ENCODE data around the gene LCE3A. TPM values are rescaled to one million over a fixed set of nuclear protein-coding genes. Genes with fewer than 3 reads are reported as not detected.
"Not testable (repeated sequence)": the region's sequence is repeated elsewhere in the genome, so short reads cannot be mapped to it uniquely, and the experiment has no call there.

The LCE3A gene
- total RNA-seq, 1 experiment from 2014 or later: not detected

- no peak for DNase-seq
- Histone ChIP-seq H3K36me3 (no peaks in the 10 kb centered on the region), H3K4me1 (no peaks in the 10 kb centered on the region), H3K27ac (no peak within 1 kb of the TSS), H3K4me3 (no peak within 1 kb of the TSS), H3K27me3 (no peaks in the 10 kb centered on the region), H3K9me3 (replicated peaks) (no peaks in the 10 kb centered on the region)
These were observed 9.4 kb downstream of the LCE3A start, which contains the start of gene LCE3B for GRCh38 chr1:152613511-152613910. TSS of gene LCE3B (plus strand) at chr1:152613811. CDS start at chr1:152613811, 0 bp downstream.

GRCh38 chr1:152599934-152600333 lies 23.0 kb downstream of the LCE3A start, which contains the start of gene LCE3C:
TSS of gene LCE3C (plus strand) at chr1:152600234. CDS start at chr1:152600732, 498 bp downstream.
- no peak within 1 kb of the TSS for H3K4me3 ChIP-seq
- H3K36me3 ChIP-seq: no peaks in the 10 kb centered on the region
- no peaks in the 10 kb centered on the region for H3K9me3 ChIP-seq (replicated peaks)
- H3K27me3 ChIP-seq: no peaks in the 10 kb centered on the region
- DNase-seq: no peak
- H3K4me1 ChIP-seq: no peaks in the 10 kb centered on the region
- H3K27ac ChIP-seq: no peak within 1 kb of the TSS

GRCh38 chr1:152596986-152597385 lies 25.9 kb downstream of the LCE3A start:
- H3K4me3 ChIP-seq: no peak overlapping the region
- DNase-seq: no peak
- H3K27me3 ChIP-seq: no peaks in the 10 kb centered on the region
- H3K9me3 ChIP-seq (replicated peaks): no peaks in the 10 kb centered on the region
- H3K36me3 ChIP-seq: no peaks in the 10 kb centered on the region
- H3K4me1 ChIP-seq: no peaks in the 10 kb centered on the region
- H3K27ac ChIP-seq: no peak overlapping the region

GRCh38 chr1:152585586-152585985 lies 37.3 kb downstream of the LCE3A start:
- Histone ChIP-seq H3K27ac (no peak overlapping the region), H3K9me3 (replicated peaks) (no peaks in the 10 kb centered on the region)

GRCh38 chr1:152582647-152583046 lies 40.3 kb downstream of the LCE3A start:
- no peak for DNase-seq
- no peaks in the 10 kb centered on the region for H3K9me3 ChIP-seq (replicated peaks)
- no peaks in the 10 kb centered on the region for H3K4me1 ChIP-seq
- no peak overlapping the region for H3K4me3 ChIP-seq
- no peaks in the 10 kb centered on the region for H3K27me3 ChIP-seq
- H3K36me3 ChIP-seq: no peaks in the 10 kb centered on the region
- H3K27ac ChIP-seq: no peak overlapping the region

More at GRCh38 chr1:152585586-152585985, 37.3 kb downstream of the LCE3A start:
- Histone ChIP-seq H3K4me1 (no peaks in the 10 kb centered on the region), H3K4me3 (no peak overlapping the region), H3K36me3 (no peaks in the 10 kb centered on the region), H3K27me3 (no peaks in the 10 kb centered on the region)
- DNase-seq: no peak

- no peaks in the 10 kb centered on the region for H3K27me3 ChIP-seq
- DNase-seq: no peak
- no peaks in the 10 kb centered on the region for H3K4me1 ChIP-seq
- no peak within 1 kb of the TSS for H3K27ac ChIP-seq
- no peaks in the 10 kb centered on the region for H3K9me3 ChIP-seq (replicated peaks)
- H3K36me3 ChIP-seq: no peaks in the 10 kb centered on the region
- no peak within 1 kb of the TSS for H3K4me3 ChIP-seq
These were observed 42.5 kb downstream of the LCE3A start, which contains the start of gene LCE3D for GRCh38 chr1:152580433-152580832. TSS of gene LCE3D (minus strand) at chr1:152580516. CDS start at chr1:152579936, 580 bp downstream.

- not testable (repeated sequence) for H3K27ac ChIP-seq; DNase-seq; H3K9me3 ChIP-seq (replicated peaks); H3K4me1 ChIP-seq; H3K27me3 ChIP-seq; H3K36me3 ChIP-seq; H3K4me3 ChIP-seq
These were observed 43.4 kb downstream of the LCE3A start for GRCh38 chr1:152579526-152579925.

GRCh38 chr1:152577168-152577567 lies 45.7 kb downstream of the LCE3A start:
- Histone ChIP-seq H3K4me3 (no peak overlapping the region), H3K27ac (no peak overlapping the region), H3K27me3 (no peaks in the 10 kb centered on the region), H3K4me1 (no peaks in the 10 kb centered on the region), H3K36me3 (no peaks in the 10 kb centered on the region), H3K9me3 (replicated peaks) (no peaks in the 10 kb centered on the region)
- no peak for DNase-seq

Other genes starting within 250 kb of the LCE3A start
- gene CRNN, start 208.8 kb downstream of the LCE3A start, total RNA-seq (2014; rRNA removed; shearing (Covaris generic)): not detected in 2 replicates
- gene LCE5A, start 112.3 kb downstream of the LCE3A start, total RNA-seq (2014; rRNA removed; shearing (Covaris generic)): not detected in 2 replicates
- gene CRCT1, start 108.6 kb downstream of the LCE3A start, total RNA-seq (2014; rRNA removed; shearing (Covaris generic)): not detected in 2 replicates
- not detected in 2 replicates for gene LCE3E, start 56.3 kb downstream of the LCE3A start, total RNA-seq (2014; rRNA removed; shearing (Covaris generic))
- gene LCE3D, start 42.6 kb downstream of the LCE3A start, total RNA-seq (2014; rRNA removed; shearing (Covaris generic)): not detected in 2 replicates
- gene LCE3C, start 22.9 kb downstream of the LCE3A start, total RNA-seq (2014; rRNA removed; shearing (Covaris generic)): not detected in 2 replicates
- gene LCE3B, start 9.3 kb downstream of the LCE3A start, total RNA-seq (2014; rRNA removed; shearing (Covaris generic)): not detected in 2 replicates
- gene LCE2D, start 40.3 kb upstream of the LCE3A start, total RNA-seq (2014; rRNA removed; shearing (Covaris generic)): not detected in 2 replicates
- gene LCE2C, start 52.2 kb upstream of the LCE3A start, total RNA-seq (2014; rRNA removed; shearing (Covaris generic)): not detected in 2 replicates
- not detected in 2 replicates for gene LCE2B, start 63.0 kb upstream of the LCE3A start, total RNA-seq (2014; rRNA removed; shearing (Covaris generic))
- not detected in 2 replicates for gene LCE2A, start 75.2 kb upstream of the LCE3A start, total RNA-seq (2014; rRNA removed; shearing (Covaris generic))
- not detected in 2 replicates for gene LCE4A, start 85.1 kb upstream of the LCE3A start, total RNA-seq (2014; rRNA removed; shearing (Covaris generic))
- gene KPRP, start 134.9 kb upstream of the LCE3A start, total RNA-seq (2014; rRNA removed; shearing (Covaris generic)): not detected in 2 replicates
- not detected in 2 replicates for gene LCE1F, start 152.0 kb upstream of the LCE3A start, total RNA-seq (2014; rRNA removed; shearing (Covaris generic))
- not detected in 2 replicates for gene LCE1E, start 163.2 kb upstream of the LCE3A start, total RNA-seq (2014; rRNA removed; shearing (Covaris generic))
- gene LCE1D, start 173.6 kb upstream of the LCE3A start, total RNA-seq (2014; rRNA removed; shearing (Covaris generic)): not detected in 2 replicates
- gene LCE1C, start 183.5 kb upstream of the LCE3A start, total RNA-seq (2014; rRNA removed; shearing (Covaris generic)): not detected in 2 replicates
- not detected in 2 replicates for gene LCE1B, start 188.9 kb upstream of the LCE3A start, total RNA-seq (2014; rRNA removed; shearing (Covaris generic))
- not detected in 2 replicates for gene LCE1A, start 204.4 kb upstream of the LCE3A start, total RNA-seq (2014; rRNA removed; shearing (Covaris generic))
- not detected in 2 replicates for gene LCE6A, start 219.8 kb upstream of the LCE3A start, total RNA-seq (2014; rRNA removed; shearing (Covaris generic))
- not detected in 2 replicates for gene LCE7A, start 236.9 kb upstream of the LCE3A start, total RNA-seq (2014; rRNA removed; shearing (Covaris generic))

All from SJCRH30 (cell line).